ENCODE results near the gene ALAS2.
"Not testable (repeated sequence)": the region's sequence is repeated elsewhere in the genome, so short reads cannot be mapped to it uniquely, and the experiment has no call there.

ALAS2 gene, protein sequence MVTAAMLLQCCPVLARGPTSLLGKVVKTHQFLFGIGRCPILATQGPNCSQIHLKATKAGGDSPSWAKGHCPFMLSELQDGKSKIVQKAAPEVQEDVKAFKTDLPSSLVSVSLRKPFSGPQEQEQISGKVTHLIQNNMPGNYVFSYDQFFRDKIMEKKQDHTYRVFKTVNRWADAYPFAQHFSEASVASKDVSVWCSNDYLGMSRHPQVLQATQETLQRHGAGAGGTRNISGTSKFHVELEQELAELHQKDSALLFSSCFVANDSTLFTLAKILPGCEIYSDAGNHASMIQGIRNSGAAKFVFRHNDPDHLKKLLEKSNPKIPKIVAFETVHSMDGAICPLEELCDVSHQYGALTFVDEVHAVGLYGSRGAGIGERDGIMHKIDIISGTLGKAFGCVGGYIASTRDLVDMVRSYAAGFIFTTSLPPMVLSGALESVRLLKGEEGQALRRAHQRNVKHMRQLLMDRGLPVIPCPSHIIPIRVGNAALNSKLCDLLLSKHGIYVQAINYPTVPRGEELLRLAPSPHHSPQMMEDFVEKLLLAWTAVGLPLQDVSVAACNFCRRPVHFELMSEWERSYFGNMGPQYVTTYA
- long read RNA-seq, result 0 reads

GRCh38 chrX:55030271-55031205, at the start of gene ALAS2:
TSS of gene ALAS2 (minus strand) at chrX:55030977. CDS start at chrX:55026000, 4,977 bp downstream.
- DNase-seq (ENCODE audit: low read depth in 1 of 2, low spot score in 1 of 2), result no peak
- Histone ChIP-seq H3K4me3 (replicated peaks; ENCODE audit: insufficient read depth, low read length) (no peak within 1 kb of the TSS), H3K27me3 (ENCODE audit: insufficient read depth, poor library complexity, severe bottlenecking) (no peaks in the 10 kb centered on the region), H3K27ac (replicated peaks) (no peak within 1 kb of the TSS)
- TF ChIP-seq, protein P1, sequence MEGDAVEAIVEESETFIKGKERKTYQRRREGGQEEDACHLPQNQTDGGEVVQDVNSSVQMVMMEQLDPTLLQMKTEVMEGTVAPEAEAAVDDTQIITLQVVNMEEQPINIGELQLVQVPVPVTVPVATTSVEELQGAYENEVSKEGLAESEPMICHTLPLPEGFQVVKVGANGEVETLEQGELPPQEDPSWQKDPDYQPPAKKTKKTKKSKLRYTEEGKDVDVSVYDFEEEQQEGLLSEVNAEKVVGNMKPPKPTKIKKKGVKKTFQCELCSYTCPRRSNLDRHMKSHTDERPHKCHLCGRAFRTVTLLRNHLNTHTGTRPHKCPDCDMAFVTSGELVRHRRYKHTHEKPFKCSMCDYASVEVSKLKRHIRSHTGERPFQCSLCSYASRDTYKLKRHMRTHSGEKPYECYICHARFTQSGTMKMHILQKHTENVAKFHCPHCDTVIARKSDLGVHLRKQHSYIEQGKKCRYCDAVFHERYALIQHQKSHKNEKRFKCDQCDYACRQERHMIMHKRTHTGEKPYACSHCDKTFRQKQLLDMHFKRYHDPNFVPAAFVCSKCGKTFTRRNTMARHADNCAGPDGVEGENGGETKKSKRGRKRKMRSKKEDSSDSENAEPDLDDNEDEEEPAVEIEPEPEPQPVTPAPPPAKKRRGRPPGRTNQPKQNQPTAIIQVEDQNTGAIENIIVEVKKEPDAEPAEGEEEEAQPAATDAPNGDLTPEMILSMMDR (IDR thresholded peaks at IDR 0.05; ENCODE audit: insufficient read depth, low read length), result no peak
- no peak for TF ChIP-seq SPI1 (IDR thresholded peaks at IDR 0.05; ENCODE audit: borderline replicate concordance, low read depth)

DNA sequence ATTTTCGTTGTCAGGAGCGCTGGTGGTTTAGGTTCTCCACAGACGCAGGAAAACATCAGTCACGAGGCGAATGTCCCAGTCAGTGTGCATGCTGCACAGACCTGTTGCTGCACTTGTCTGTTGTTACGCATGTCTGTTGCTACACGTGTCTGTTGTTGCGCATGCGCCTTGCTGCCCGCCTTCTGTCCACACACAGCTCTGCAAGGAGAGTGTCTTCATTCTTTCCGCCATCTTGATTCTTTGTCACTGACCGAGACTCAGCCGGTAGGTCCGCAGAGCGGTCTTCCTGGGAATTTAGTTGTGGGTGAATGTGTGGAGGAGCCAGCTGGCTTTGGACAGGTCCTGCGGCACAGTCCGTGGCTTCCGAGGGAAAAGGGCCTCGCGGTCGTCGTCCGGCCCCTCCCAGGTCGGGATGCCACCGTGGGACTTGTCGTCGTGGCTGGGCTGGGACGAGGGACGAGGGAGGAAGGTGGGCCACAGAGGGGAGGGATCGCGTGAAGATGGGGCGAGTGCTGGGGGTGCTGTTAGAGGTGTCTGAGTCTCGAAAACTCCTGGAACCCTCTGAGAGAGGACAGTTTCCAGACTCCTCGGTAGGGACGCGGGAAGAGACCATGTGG, 44.2 kb upstream of the ALAS2 start, which contains the start of gene PAGE2B:
PAGE2B (plus strand) TSS at position 180 of the 617 bp plus-strand sequence. CDS start 1,012 bp downstream, outside the sequence.
- DNase-seq (ENCODE audit: low read depth in 1 of 2, low spot score in 1 of 2), result no peak
- TF ChIP-seq POLR2AphosphoS5 (IDR thresholded peaks at IDR 0.05; ENCODE audit: low read depth), result no peak
- TF ChIP-seq, protein P1 (IDR thresholded peaks at IDR 0.05; ENCODE audit: insufficient read depth, low read length), result no peak
- TF ChIP-seq, protein P2, sequence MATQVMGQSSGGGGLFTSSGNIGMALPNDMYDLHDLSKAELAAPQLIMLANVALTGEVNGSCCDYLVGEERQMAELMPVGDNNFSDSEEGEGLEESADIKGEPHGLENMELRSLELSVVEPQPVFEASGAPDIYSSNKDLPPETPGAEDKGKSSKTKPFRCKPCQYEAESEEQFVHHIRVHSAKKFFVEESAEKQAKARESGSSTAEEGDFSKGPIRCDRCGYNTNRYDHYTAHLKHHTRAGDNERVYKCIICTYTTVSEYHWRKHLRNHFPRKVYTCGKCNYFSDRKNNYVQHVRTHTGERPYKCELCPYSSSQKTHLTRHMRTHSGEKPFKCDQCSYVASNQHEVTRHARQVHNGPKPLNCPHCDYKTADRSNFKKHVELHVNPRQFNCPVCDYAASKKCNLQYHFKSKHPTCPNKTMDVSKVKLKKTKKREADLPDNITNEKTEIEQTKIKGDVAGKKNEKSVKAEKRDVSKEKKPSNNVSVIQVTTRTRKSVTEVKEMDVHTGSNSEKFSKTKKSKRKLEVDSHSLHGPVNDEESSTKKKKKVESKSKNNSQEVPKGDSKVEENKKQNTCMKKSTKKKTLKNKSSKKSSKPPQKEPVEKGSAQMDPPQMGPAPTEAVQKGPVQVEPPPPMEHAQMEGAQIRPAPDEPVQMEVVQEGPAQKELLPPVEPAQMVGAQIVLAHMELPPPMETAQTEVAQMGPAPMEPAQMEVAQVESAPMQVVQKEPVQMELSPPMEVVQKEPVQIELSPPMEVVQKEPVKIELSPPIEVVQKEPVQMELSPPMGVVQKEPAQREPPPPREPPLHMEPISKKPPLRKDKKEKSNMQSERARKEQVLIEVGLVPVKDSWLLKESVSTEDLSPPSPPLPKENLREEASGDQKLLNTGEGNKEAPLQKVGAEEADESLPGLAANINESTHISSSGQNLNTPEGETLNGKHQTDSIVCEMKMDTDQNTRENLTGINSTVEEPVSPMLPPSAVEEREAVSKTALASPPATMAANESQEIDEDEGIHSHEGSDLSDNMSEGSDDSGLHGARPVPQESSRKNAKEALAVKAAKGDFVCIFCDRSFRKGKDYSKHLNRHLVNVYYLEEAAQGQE (IDR thresholded peaks at IDR 0.05; ENCODE audit: insufficient replicate concordance, low read depth), result no peak
- no peak for TF ChIP-seq SPI1 (IDR thresholded peaks at IDR 0.05; ENCODE audit: borderline replicate concordance, low read depth)
- TF ChIP-seq GABPA (IDR thresholded peaks at IDR 0.05; ENCODE audit: low read depth), result no peak
- Histone ChIP-seq H3K27me3 (ENCODE audit: insufficient read depth, poor library complexity, severe bottlenecking) (no peaks in the 10 kb centered on the region), H3K27ac (replicated peaks) (no peak within 1 kb of the TSS), H3K4me3 (replicated peaks; ENCODE audit: insufficient read depth, low read length) (no peak within 1 kb of the TSS)

DNA sequence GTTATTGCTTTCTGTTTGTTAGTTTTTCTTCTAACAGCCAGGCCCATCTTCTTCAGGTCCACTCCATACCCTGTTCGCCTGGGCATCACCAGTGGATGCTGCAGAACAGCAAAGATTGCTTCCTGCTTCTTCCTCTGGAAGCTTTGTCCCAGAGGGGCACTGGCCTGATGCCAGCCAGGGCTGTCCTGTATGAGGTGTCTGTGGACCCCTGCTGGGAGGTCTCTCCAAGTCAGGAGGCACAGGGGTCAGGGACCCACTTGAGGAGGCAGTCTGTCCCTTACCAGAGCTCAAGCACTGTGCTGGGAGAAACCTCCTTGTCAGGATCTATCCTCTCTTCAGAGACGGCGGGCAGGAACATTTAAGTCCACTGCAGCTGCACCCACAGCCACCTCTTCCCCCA, 41.5 kb upstream of the ALAS2 start:
- Histone ChIP-seq H3K27ac (replicated peaks) (no peak overlapping the region), H3K4me3 (replicated peaks; ENCODE audit: insufficient read depth, low read length) (no peak overlapping the region), H3K27me3 (ENCODE audit: insufficient read depth, poor library complexity, severe bottlenecking) (no peaks in the 10 kb centered on the region)
- DNase-seq (ENCODE audit: low read depth in 1 of 2, low spot score in 1 of 2), result no peak
- TF ChIP-seq GABPA (IDR thresholded peaks at IDR 0.05; ENCODE audit: low read depth), result no peak
- no peak for TF ChIP-seq POLR2AphosphoS5 (IDR thresholded peaks at IDR 0.05; ENCODE audit: low read depth)
- TF ChIP-seq, protein P2 (IDR thresholded peaks at IDR 0.05; ENCODE audit: insufficient replicate concordance, low read depth), result no peak
- TF ChIP-seq, protein P1 (IDR thresholded peaks at IDR 0.05; ENCODE audit: insufficient read depth, low read length), result no peak
- no peak for TF ChIP-seq SPI1 (IDR thresholded peaks at IDR 0.05; ENCODE audit: borderline replicate concordance, low read depth)

DNA sequence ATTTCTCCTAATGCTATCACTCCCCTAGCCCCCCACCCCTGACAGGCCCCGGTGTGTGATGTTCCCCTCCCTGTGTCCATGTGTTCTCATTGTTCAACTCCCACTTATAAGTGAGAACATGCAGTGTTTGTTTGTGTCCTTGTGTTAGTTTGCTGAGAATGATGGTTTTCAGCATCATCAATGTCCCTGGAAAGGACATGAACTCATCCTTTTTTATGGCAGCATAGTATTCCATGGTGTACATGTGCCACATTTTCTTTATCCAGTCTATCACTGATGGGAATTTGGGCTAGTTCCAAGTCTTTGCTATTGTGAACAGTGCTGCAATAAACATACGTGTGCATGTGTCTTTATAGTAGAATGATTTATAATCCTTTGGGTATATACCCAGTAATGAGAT, 36.4 kb upstream of the ALAS2 start:
- not testable (repeated sequence) for H3K27me3 ChIP-seq (ENCODE audit: insufficient read depth, poor library complexity, severe bottlenecking); DNase-seq (ENCODE audit: low read depth in 1 of 2, low spot score in 1 of 2); H3K4me3 ChIP-seq (replicated peaks; ENCODE audit: insufficient read depth, low read length); H3K27ac ChIP-seq (replicated peaks)
